ENCODE measurements around the gene ADNP2.

The ADNP2 gene

GRCh38 chr18:80166725-80167124, 57.7 kb downstream of the ADNP2 start (continued):
- TF ChIP-seq CREB5 (CRISPR knock-in tag; IDR thresholded peaks at IDR 0.05; ENCODE audit: low read depth) (no peak), ZNF70 (CRISPR knock-in tag; IDR thresholded peaks at IDR 0.05) (no peak)

DNA sequence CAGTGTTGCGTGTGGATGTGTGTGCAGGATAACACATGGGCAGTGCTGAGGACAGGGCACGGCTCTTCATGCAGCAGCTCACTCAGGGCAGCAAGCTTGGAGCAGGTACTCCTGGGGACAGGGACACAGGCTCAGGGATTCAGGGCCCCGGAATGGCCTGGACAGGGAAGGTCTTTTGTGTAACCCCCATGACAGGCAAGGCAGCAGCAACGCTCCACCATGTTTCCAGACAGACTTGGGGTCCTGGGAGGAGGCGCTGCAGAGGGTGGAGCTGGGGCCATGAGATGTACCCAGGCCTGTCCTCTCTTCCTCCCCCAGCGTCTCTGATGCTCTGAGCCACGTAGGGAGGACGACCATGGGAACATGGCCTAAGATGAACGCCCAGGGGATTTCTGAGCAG, 58.3 kb downstream of the ADNP2 start:
- no peak for ATAC-seq
- TF ChIP-seq CSRNP3 (CRISPR knock-in tag; IDR thresholded peaks at IDR 0.05) (no peak), ESRRG (CRISPR knock-in tag; IDR thresholded peaks at IDR 0.05) (no peak), ISL1 (CRISPR knock-in tag; IDR thresholded peaks at IDR 0.05) (no peak), ARNTL (CRISPR knock-in tag; IDR thresholded peaks at IDR 0.05; ENCODE audit: borderline replicate concordance, low read depth) (no peak)

GRCh38 chr18:80167931-80168330, 58.9 kb downstream of the ADNP2 start:
- TF ChIP-seq CSDC2 (CRISPR knock-in tag; IDR thresholded peaks at IDR 0.05) (no peak), ZFP30 (CRISPR knock-in tag; IDR thresholded peaks at IDR 0.05) (no peak), PATZ1 (CRISPR knock-in tag; IDR thresholded peaks at IDR 0.05; ENCODE audit: borderline replicate concordance) (no peak), ISL1 (CRISPR knock-in tag; IDR thresholded peaks at IDR 0.05) (no peak), ZC3H10 (CRISPR knock-in tag; IDR thresholded peaks at IDR 0.05) (no peak), OSR1 (CRISPR knock-in tag; IDR thresholded peaks at IDR 0.05) (no peak), PPARA (CRISPR knock-in tag; IDR thresholded peaks at IDR 0.05; ENCODE audit: borderline replicate concordance) (no peak), TOX (CRISPR knock-in tag; IDR thresholded peaks at IDR 0.05; ENCODE audit: borderline replicate concordance) (no peak), CSRNP3 (CRISPR knock-in tag; IDR thresholded peaks at IDR 0.05) (no peak), ZNF8 (CRISPR knock-in tag; IDR thresholded peaks at IDR 0.05) (no peak), SNAI2 (CRISPR knock-in tag; IDR thresholded peaks at IDR 0.05) (no peak), TSHZ2 (CRISPR knock-in tag; IDR thresholded peaks at IDR 0.05) (no peak), TCF4 (CRISPR knock-in tag; IDR thresholded peaks at IDR 0.05; ENCODE audit: borderline replicate concordance) (no peak), CREB5 (CRISPR knock-in tag; IDR thresholded peaks at IDR 0.05; ENCODE audit: low read depth) (no peak), ESRRG (CRISPR knock-in tag; IDR thresholded peaks at IDR 0.05) (no peak)
- ATAC-seq = no peak

GRCh38 chr18:80168346-80168745, 59.3 kb downstream of the ADNP2 start:
- ATAC-seq = no peak
- no peak for TF ChIP-seq CSRNP3 (CRISPR knock-in tag; IDR thresholded peaks at IDR 0.05)
- no peak for TF ChIP-seq GLIS3 (CRISPR knock-in tag; IDR thresholded peaks at IDR 0.05)
- TF ChIP-seq RARB (CRISPR knock-in tag; IDR thresholded peaks at IDR 0.05) = no peak
- TF ChIP-seq TOX (CRISPR knock-in tag; IDR thresholded peaks at IDR 0.05; ENCODE audit: borderline replicate concordance) = no peak
- TF ChIP-seq BACH2 (CRISPR knock-in tag; IDR thresholded peaks at IDR 0.05; ENCODE audit: borderline replicate concordance) = no peak
- TF ChIP-seq CSDC2 (CRISPR knock-in tag; IDR thresholded peaks at IDR 0.05) = no peak
- TF ChIP-seq PPARA (CRISPR knock-in tag; IDR thresholded peaks at IDR 0.05; ENCODE audit: borderline replicate concordance) = no peak
- TF ChIP-seq TCF4 (CRISPR knock-in tag; IDR thresholded peaks at IDR 0.05; ENCODE audit: borderline replicate concordance) = no peak
- TF ChIP-seq PATZ1 (CRISPR knock-in tag; IDR thresholded peaks at IDR 0.05; ENCODE audit: borderline replicate concordance) = no peak
- TF ChIP-seq SNAI2 (CRISPR knock-in tag; IDR thresholded peaks at IDR 0.05) = no peak
- TF ChIP-seq ISL1 (CRISPR knock-in tag; IDR thresholded peaks at IDR 0.05) = no peak
- TF ChIP-seq ZFP30 (CRISPR knock-in tag; IDR thresholded peaks at IDR 0.05) = no peak
- TF ChIP-seq OSR1 (CRISPR knock-in tag; IDR thresholded peaks at IDR 0.05) = no peak
- no peak for TF ChIP-seq ZNF565 (CRISPR knock-in tag; conservative IDR thresholded peaks at IDR 0.05; ENCODE audit: low read depth)
